ENCODE results near the gene MAGEB5.
"Not testable (repeated sequence)": the region's sequence is repeated elsewhere in the genome, so short reads cannot be mapped to it uniquely, and the experiment has no call there.

MAGEB5 gene, protein sequence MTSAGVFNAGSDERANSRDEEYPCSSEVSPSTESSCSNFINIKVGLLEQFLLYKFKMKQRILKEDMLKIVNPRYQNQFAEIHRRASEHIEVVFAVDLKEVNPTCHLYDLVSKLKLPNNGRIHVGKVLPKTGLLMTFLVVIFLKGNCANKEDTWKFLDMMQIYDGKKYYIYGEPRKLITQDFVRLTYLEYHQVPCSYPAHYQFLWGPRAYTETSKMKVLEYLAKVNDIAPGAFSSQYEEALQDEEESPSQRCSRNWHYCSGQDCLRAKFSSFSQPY

DNA sequence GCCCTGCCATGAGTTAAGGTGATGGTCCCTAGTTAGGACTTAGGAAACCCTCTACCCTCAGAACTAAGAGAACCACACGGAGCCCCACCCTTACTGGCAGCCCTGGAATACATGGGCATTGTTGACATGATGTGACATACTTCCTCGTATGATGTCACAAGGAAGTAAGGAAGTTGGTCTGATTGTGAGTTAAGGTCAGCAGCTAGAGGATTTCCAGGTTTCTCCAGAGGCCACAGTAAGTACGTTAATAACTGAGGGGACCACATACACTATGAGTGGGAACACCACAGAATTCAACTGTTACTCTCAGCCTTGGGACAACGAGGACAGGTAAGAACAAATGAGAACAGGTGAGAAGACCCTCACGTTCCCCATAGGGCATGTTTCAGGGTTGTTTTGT, at the start of gene MAGEB5:
MAGEB5 (plus strand) TSS at position 301 of the 400 bp plus-strand sequence. CDS start 1,133 bp downstream, outside the sequence.
- TF ChIP-seq, protein P1, sequence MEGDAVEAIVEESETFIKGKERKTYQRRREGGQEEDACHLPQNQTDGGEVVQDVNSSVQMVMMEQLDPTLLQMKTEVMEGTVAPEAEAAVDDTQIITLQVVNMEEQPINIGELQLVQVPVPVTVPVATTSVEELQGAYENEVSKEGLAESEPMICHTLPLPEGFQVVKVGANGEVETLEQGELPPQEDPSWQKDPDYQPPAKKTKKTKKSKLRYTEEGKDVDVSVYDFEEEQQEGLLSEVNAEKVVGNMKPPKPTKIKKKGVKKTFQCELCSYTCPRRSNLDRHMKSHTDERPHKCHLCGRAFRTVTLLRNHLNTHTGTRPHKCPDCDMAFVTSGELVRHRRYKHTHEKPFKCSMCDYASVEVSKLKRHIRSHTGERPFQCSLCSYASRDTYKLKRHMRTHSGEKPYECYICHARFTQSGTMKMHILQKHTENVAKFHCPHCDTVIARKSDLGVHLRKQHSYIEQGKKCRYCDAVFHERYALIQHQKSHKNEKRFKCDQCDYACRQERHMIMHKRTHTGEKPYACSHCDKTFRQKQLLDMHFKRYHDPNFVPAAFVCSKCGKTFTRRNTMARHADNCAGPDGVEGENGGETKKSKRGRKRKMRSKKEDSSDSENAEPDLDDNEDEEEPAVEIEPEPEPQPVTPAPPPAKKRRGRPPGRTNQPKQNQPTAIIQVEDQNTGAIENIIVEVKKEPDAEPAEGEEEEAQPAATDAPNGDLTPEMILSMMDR (IDR thresholded peaks at IDR 0.05; ENCODE audit: low read depth, low read length, missing control alignments): no peak
- no peak for DNase-seq (ENCODE audit: low read depth)
- H3K4me3 ChIP-seq (ENCODE audit: low read depth, low read length): no peak within 1 kb of the TSS

DNA sequence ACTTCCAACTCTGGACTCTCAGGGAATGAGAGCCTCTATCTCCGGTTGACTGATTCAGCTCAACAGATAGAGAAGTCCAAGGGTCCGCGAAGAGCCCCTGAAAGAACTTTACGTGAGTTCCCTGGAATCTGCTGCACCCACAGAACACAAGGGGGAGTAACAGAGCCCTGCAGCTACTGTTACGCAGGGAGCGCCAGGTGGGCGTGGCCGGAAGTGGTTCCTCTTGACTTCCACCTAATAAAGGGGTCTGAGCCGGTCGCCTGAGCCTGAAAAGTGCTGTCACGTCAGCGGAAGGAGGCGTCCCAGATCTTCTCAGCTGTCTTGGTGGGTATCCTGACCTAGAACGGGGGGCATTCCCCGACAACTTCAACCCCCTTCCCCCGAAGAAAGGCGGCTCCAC, 23.8 kb upstream of the MAGEB5 start, which contains the start of gene MAGEB6:
MAGEB6 (plus strand) TSS at position 237 of the 400 bp plus-strand sequence. CDS start 1,407 bp downstream, outside the sequence.
- DNase-seq (ENCODE audit: low read depth): no peak
- TF ChIP-seq, protein P1 (IDR thresholded peaks at IDR 0.05; ENCODE audit: low read depth, low read length, missing control alignments): no peak
- H3K4me3 ChIP-seq (ENCODE audit: low read depth, low read length): no peak within 1 kb of the TSS

DNA sequence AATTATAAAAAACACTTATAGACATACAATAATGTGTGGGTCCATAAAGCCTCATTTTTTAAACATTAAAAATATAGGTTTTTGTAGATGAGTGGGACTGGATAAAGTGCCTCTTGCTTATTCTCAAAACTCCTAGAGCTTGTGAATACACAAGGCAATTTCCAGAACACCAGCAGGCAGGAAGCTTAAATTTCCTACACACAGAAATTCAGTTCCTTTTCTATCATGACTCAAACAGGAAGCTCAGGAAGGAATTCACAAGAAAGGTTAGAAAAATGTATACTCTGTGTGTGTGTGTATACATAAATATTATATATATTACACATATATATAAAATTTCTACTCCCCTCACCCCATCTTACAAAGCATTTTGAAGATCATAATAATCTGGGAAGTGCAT, 12.4 kb upstream of the MAGEB5 start:
- DNase-seq (ENCODE audit: low read depth): no peak
- TF ChIP-seq, protein P1 (IDR thresholded peaks at IDR 0.05; ENCODE audit: low read depth, low read length, missing control alignments): no peak
- H3K4me3 ChIP-seq (ENCODE audit: low read depth, low read length): no peak overlapping the region

DNA sequence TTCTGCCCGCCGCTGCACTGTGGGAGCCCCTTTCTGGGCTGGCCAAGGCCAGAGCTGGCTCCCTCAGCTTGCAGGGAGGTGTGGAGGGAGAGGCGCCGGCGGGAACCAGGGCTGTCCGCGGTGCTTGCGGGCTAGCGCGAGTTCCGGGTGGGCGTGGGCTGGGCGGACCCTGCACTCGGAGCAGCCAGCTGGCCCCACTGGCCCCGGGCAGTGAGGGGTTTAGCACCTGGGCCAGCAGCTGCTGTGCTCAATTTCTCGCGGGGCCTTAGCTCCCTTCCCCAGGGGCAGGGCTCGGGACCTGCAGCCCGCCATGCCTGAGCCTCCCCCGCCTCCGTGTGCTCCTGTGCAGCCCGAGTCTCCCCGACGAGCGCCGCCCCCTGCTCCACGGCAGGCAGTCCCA, 11.3 kb upstream of the MAGEB5 start:
- H3K4me3 ChIP-seq (ENCODE audit: low read depth, low read length); DNase-seq (ENCODE audit: low read depth): not testable (repeated sequence)

DNA sequence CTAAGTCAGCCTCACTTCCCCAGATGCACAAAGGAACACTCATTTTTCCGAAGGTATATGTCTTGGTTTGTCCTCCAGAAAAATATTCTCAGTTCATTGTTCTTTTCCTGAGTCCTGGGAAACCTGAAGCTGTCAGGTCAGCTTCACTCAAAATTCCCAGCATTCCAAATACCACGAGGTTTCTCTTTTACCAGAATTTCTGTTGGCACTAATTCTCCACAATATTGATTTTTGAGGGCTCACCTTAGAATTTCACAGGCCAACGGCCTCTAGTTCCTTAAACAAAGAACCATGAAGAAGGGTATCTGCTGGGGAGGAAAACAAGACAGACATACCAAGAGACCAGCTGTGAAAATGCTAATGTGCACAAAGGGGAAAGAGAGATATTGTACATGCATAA, 8.0 kb upstream of the MAGEB5 start:
- H3K4me3 ChIP-seq (ENCODE audit: low read depth, low read length): no peak overlapping the region
- TF ChIP-seq, protein P1 (IDR thresholded peaks at IDR 0.05; ENCODE audit: low read depth, low read length, missing control alignments): no peak
- DNase-seq (ENCODE audit: low read depth): no peak

DNA sequence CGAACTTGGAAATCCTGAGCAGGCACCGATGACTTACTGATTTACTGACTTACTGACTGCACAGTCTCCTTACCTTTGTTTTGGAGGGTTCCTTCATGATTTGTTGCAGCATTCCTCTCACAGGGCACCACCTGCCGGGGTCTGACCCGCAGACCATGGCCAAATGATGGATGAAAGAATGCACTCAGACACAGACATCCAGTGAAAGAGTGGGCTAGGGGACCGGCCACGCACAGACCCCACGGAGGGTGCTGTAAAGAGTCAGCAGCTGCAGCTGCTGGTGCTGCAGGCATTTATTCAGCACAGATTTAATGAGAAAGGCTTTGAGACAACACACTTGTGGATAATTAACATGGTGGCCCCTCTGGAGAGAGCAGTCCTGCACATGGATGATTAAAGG, 3.4 kb downstream of the MAGEB5 start:
- no peak for DNase-seq (ENCODE audit: low read depth)
- no peak overlapping the region for H3K4me3 ChIP-seq (ENCODE audit: low read depth, low read length)
- TF ChIP-seq, protein P1 (IDR thresholded peaks at IDR 0.05; ENCODE audit: low read depth, low read length, missing control alignments): no peak

DNA sequence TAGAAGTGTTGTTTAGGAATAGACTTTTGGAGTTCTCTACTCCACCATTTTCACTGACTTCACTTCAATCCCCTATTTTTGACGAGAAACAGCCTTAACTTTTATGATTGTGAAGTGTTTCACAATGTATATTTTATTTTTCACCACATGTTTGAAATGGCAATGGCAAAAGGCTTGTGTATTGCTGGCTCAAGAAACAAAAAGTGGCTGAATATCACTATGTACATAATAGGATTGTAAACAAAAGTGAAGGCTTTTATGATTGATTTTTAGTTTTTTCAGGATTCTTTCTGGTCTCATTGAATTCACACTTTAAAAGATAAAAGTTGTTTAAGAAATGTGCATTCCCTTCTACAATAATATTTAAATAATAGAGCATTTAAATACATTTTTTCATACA, 18.2 kb downstream of the MAGEB5 start:
- TF ChIP-seq, protein P1 (IDR thresholded peaks at IDR 0.05; ENCODE audit: low read depth, low read length, missing control alignments): no peak
- no peak for DNase-seq (ENCODE audit: low read depth)
- no peak overlapping the region for H3K4me3 ChIP-seq (ENCODE audit: low read depth, low read length)

Measured in GM12864 (cell line).